Neural cell (in vitro differentiated cells): Measurements from ENCODE around the gene ABCB10.

Experiments
- EP300 ChIP-seq: fragments of 450-650 bp; conservative IDR thresholded peaks from 2 replicates; pipeline ENCODE4 v1.6.1; 2014; ENCODE audit warnings: antibody characterized with exemption, mild to moderate bottlenecking, moderate library complexity; ENCODE audit not compliant: poor library complexity, severe bottlenecking
- EZH2 ChIP-seq: fragments of 200-600, 300-800 bp; shearing (Covaris generic), sonication (generic); IDR thresholded peaks from 2 replicates; pipeline ENCODE4 v1.6.1; 2014; ENCODE audit warnings: antibody characterized with exemption, low read length, borderline replicate concordance, mild to moderate bottlenecking; ENCODE audit not compliant: insufficient read depth, poor library complexity, severe bottlenecking
- MXI1 ChIP-seq: fragments of 450-650 bp; conservative IDR thresholded peaks from 2 replicates; pipeline ENCODE4 v1.6.1; 2014; ENCODE audit warnings: antibody characterized with exemption, mild to moderate bottlenecking; ENCODE audit not compliant: poor library complexity, severe bottlenecking
- POLR2AphosphoS5 ChIP-seq: IDR thresholded peaks from 2 replicates; pipeline ENCODE4 v1.6.1; 2012
- TF ChIP-seq, protein P1 (sequence below): fragments of 450-650 bp; IDR thresholded peaks from 2 replicates; pipeline ENCODE4 v1.5.1; 2014; ENCODE audit warnings: antibody characterized with exemption, mild to moderate bottlenecking, moderate library complexity; ENCODE audit not compliant: poor library complexity, severe bottlenecking
- TF ChIP-seq, protein P2 (sequence below): IDR thresholded peaks from 2 replicates; pipeline ENCODE4 v1.6.1; 2012; ENCODE audit warnings: borderline replicate concordance

DNA sequence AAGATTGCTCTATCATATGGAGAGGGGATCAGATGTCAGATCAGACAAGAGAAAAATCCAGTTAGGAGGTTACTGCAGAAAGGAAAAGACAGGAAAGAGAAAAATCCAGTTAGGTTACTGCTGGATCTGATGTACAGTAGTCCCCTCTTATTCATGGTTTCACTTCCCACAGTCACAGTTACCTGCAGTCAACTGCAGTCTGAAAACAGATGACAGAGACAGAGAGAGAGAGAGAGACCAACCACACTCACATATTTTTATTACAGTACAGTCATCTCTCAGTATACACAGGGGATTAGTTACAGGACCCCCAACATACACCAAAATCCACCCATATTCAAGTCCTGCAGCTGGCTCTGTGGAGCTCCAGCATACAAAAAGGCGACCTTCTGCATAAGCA, 79.7 kb downstream of the ABCB10 start:
- TF ChIP-seq, protein P1, sequence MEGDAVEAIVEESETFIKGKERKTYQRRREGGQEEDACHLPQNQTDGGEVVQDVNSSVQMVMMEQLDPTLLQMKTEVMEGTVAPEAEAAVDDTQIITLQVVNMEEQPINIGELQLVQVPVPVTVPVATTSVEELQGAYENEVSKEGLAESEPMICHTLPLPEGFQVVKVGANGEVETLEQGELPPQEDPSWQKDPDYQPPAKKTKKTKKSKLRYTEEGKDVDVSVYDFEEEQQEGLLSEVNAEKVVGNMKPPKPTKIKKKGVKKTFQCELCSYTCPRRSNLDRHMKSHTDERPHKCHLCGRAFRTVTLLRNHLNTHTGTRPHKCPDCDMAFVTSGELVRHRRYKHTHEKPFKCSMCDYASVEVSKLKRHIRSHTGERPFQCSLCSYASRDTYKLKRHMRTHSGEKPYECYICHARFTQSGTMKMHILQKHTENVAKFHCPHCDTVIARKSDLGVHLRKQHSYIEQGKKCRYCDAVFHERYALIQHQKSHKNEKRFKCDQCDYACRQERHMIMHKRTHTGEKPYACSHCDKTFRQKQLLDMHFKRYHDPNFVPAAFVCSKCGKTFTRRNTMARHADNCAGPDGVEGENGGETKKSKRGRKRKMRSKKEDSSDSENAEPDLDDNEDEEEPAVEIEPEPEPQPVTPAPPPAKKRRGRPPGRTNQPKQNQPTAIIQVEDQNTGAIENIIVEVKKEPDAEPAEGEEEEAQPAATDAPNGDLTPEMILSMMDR: no peak
- no peak for TF ChIP-seq POLR2AphosphoS5
- TF ChIP-seq EP300: no peak
- TF ChIP-seq, protein P2, sequence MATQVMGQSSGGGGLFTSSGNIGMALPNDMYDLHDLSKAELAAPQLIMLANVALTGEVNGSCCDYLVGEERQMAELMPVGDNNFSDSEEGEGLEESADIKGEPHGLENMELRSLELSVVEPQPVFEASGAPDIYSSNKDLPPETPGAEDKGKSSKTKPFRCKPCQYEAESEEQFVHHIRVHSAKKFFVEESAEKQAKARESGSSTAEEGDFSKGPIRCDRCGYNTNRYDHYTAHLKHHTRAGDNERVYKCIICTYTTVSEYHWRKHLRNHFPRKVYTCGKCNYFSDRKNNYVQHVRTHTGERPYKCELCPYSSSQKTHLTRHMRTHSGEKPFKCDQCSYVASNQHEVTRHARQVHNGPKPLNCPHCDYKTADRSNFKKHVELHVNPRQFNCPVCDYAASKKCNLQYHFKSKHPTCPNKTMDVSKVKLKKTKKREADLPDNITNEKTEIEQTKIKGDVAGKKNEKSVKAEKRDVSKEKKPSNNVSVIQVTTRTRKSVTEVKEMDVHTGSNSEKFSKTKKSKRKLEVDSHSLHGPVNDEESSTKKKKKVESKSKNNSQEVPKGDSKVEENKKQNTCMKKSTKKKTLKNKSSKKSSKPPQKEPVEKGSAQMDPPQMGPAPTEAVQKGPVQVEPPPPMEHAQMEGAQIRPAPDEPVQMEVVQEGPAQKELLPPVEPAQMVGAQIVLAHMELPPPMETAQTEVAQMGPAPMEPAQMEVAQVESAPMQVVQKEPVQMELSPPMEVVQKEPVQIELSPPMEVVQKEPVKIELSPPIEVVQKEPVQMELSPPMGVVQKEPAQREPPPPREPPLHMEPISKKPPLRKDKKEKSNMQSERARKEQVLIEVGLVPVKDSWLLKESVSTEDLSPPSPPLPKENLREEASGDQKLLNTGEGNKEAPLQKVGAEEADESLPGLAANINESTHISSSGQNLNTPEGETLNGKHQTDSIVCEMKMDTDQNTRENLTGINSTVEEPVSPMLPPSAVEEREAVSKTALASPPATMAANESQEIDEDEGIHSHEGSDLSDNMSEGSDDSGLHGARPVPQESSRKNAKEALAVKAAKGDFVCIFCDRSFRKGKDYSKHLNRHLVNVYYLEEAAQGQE: no peak
- TF ChIP-seq MXI1: no peak
- TF ChIP-seq EZH2: no peak
